Muscle of leg (tissue), 11 donors: ENCODE data around the gene SNRK. TPM values are rescaled to one million over a fixed set of nuclear protein-coding genes. Genes with fewer than 3 reads are reported as not detected.
"Not testable (repeated sequence)": the region's sequence is repeated elsewhere in the genome, so short reads cannot be mapped to it uniquely, and the experiment has no call there.

ENCODE experiments used
- DNase-seq: peaks from one replicate; pipeline ENCODE4 v3.0.0; 2013
- H3K27ac ChIP-seq: one replicate; pipeline ENCODE4 v1.5.1; 2013; ENCODE audit warnings: mild to moderate bottlenecking, low read length, control low read depth
- H3K27me3 ChIP-seq: one replicate; pipeline ENCODE4 v1.6.1; 2013; ENCODE audit warnings: low read length; ENCODE audit not compliant: control insufficient read depth, insufficient read depth
- H3K36me3 ChIP-seq: one replicate; pipeline ENCODE4 v1.6.1; 2013; ENCODE audit warnings: low read length; ENCODE audit not compliant: control insufficient read depth, insufficient read depth
- H3K4me1 ChIP-seq: one replicate; pipeline ENCODE4 v1.6.1; 2013; ENCODE audit warnings: low read length; ENCODE audit not compliant: control insufficient read depth, insufficient read depth
- H3K4me3 ChIP-seq: one replicate; pipeline ENCODE4 v1.5.1; 2013; ENCODE audit warnings: low read length, control low read depth
- H3K9me3 ChIP-seq: replicated peaks from 2 replicates; pipeline ENCODE4 v1.6.1; 2013; ENCODE audit warnings: low read depth, low read length; ENCODE audit not compliant: control insufficient read depth
- whole genome bisulfite sequencing: methylation state at CpG from one replicate; pipeline ENCODE4 v1.1.5; 2013; ENCODE audit warnings: missing lambda C conversion rate; ENCODE audit not compliant: insufficient coverage; 5-methylcytosine and 5-hydroxymethylcytosine counted together
- polyA plus RNA-seq, 8 donors: library from polyadenylated mRNA; unstranded; fragments of 120-200 nt; gene quantifications; one replicate each; pipeline versions ENCODE4 v1.2.1 to v1.2.3, GENCODE V29; 2013; ENCODE audit warnings: inconsistent platforms in 1 of 8, low replicate concordance in 1 of 8; ENCODE audit not compliant: insufficient read length in 8 of 8, insufficient read depth in 1 of 8
- total RNA-seq: library from RNA; stranded (reverse); fragments of 120-200 nt; gene quantifications from one replicate; pipeline ENCODE4 v1.2.4, GENCODE V29; 2013

SNRK gene
- total and polyA plus RNA-seq, 9 donors = 27.6 to 37.5 (median 31.5) TPM

DNA sequence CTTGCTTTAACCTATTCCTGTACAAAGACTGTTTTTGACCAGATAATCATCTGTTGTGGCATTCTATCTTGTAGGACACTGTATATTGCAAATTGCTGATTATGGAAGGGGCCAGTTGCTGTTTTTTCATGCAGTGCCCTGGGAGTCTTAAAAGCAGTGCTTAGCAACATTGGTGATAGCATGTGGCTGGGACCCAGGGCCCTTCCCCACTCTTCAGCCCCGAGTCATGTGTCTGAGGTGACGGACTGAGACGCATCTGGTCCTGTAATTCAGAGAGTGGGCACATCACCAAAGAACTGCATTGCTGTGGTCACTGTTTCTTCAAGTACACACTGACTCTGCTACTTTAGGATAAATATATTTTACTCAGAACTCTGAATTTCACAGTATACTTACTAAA lies 63.4 kb downstream of the SNRK start:
- H3K4me1 ChIP-seq = peaks cover 12% of the 10 kb centered on the region
- 0% methylated on average over 1 of the region's 3 CpGs for WGBS
- H3K27ac ChIP-seq = peak overlapping the region; percentile 52
- H3K27me3 ChIP-seq = no peaks in the 10 kb centered on the region
- H3K9me3 ChIP-seq = peaks cover 26% of the 10 kb centered on the region
- peak; percentile 75 for DNase-seq
- H3K36me3 ChIP-seq = peaks cover 40% of the 10 kb centered on the region
- H3K4me3 ChIP-seq = no peak overlapping the region

DNA sequence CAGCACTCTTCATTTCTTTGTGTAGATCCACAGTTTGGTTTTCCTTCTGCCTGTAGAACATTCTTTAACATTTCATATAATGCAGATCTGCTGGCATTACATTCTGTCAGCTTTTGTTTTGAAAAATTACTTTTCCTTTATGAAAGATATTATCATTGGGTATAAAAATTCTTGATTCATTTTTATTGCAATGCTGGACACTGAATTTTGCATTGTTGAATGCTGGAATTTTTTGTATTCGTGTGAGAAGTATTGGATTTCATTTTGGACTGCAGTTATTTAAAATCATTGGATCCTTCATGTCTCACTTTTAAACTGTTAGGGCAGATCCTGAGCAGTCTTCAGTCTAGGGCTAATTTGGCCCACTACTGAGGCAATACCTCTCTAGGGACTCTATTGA lies 67.1 kb downstream of the SNRK start:
- Histone ChIP-seq H3K4me3 (no peak overlapping the region), H3K27me3 (no peaks in the 10 kb centered on the region), H3K9me3 (peaks cover 35% of the 10 kb centered on the region), H3K4me1 (peaks cover 7% of the 10 kb centered on the region), H3K36me3 (peaks cover 11% of the 10 kb centered on the region), H3K27ac (no peak overlapping the region)
- no peak for DNase-seq
- WGBS = no CpG with 5 or more reads among the region's 1 CpG

DNA sequence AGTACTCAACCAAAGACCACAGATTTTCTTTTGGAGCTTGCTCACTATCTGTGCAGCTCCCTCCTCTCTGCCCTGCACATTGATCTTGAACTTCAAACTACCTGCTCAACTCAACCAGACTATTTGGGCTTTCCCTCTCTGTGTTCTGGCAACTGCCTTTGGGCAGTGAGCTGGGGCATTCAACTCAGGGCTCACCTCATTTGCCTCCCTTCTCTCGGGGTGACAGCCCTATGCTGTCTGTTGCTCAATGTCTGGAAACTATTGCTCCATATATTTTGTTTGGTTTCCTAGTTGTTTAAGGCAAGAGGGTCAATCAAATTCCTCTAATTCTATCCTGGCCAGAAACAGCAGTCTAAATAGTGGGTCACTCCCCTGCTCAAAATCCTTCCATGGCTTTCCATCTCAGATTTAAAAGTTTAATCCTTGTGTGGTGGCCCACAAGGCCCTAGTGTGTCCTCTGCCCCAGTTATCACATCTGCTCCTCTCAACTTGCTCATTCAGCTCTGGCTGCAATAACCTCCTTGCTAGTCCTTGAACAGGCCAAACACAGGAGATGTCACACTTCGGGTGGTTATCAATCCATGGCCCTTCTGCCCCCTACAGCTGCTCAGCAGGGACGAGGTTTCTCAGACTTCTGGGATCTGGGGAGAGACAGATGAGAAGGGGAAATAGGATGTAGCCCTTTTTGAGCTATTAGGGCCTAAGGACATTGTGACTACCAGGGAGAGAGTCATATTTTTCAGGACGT lies 67.8 kb downstream of the SNRK start:
- Histone ChIP-seq H3K27me3 (no peaks in the 10 kb centered on the region), H3K4me3 (no peak overlapping the region), H3K9me3 (peaks cover 35% of the 10 kb centered on the region), H3K27ac (no peak overlapping the region), H3K36me3 (peaks cover 7% of the 10 kb centered on the region), H3K4me1 (peaks cover 3% of the 10 kb centered on the region)
- 91% methylated on average over 3 of the region's 4 CpGs for WGBS
- DNase-seq = no peak

DNA sequence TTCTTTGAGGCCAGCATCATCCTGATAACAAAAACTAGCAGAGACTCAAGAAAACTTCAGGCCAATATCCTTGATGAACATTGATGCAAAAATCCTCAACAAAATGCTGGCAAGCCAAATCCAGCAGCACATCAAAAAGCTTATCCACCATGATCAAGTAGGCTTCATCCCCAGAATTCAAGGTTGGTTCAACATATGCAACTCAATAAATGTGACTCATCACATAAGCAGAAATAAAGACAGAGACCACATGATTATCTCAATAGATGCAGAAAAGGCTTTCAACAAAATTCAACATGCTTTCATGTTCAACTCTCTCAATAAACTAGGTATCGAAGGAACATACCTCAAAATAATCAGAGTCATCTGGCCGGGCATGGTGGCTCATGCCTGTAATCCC lies 69.7 kb downstream of the SNRK start:
- H3K4me1 ChIP-seq, H3K4me3 ChIP-seq, H3K27ac ChIP-seq, H3K27me3 ChIP-seq, DNase-seq, H3K36me3 ChIP-seq: not testable (repeated sequence)
- WGBS = 100% methylated on average over 1 of the region's 2 CpGs
- peaks cover 35% of the 10 kb centered on the region for H3K9me3 ChIP-seq

DNA sequence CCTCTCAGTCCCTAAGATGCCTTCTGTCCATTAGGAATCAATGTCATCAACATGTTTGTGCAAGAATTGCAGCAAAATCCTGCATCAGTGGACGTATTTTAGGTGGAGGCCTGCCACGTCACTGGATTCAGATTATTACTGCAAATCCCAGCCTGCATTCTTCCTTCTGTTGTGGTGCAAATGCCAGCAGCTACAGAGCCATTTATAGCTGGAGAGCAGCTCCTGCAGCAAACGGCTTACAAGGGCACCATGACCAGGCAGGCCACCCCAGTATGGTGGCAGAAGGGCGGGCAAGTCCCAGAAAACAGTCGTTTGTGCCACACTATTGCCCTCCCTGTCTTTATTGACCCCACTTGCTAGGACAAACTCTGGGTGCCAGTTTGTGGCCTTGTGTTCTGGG lies 74.7 kb downstream of the SNRK start:
- H3K27ac ChIP-seq = peak overlapping the region; percentile 35
- H3K27me3 ChIP-seq = no peaks in the 10 kb centered on the region
- H3K9me3 ChIP-seq = peaks cover 5% of the 10 kb centered on the region
- WGBS = 88% methylated on average over 2 of the region's 5 CpGs
- no peaks in the 10 kb centered on the region for H3K36me3 ChIP-seq
- no peak for DNase-seq
- peaks cover 55% of the 10 kb centered on the region for H3K4me1 ChIP-seq
- no peak overlapping the region for H3K4me3 ChIP-seq

DNA sequence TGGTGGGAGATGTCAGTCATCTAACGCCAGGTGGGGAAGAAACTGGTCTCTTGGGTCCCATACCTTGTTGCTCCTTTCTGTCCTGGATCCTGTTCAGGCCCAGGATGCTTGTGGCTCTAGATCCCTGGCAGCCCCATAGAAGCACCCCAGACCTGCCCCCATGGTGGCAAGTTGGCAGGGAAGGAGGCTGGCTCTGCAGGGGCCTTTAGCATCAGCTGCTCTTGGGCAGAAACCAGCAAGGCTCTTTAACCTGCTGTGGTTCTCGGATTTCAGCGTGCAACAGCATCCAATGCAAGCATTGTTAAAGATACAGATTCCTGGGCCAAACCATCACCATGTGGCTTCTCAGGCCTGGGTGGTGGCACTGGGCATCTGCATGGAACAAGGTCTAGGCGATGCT lies 75.8 kb downstream of the SNRK start:
- no peaks in the 10 kb centered on the region for H3K27me3 ChIP-seq
- WGBS = 77% methylated on average over 4 of the region's 4 CpGs
- H3K36me3 ChIP-seq = no peaks in the 10 kb centered on the region
- no peak overlapping the region for H3K27ac ChIP-seq
- no peak overlapping the region for H3K4me3 ChIP-seq
- peaks cover 66% of the 10 kb centered on the region for H3K4me1 ChIP-seq
- DNase-seq = no peak
- H3K9me3 ChIP-seq = no peaks in the 10 kb centered on the region

DNA sequence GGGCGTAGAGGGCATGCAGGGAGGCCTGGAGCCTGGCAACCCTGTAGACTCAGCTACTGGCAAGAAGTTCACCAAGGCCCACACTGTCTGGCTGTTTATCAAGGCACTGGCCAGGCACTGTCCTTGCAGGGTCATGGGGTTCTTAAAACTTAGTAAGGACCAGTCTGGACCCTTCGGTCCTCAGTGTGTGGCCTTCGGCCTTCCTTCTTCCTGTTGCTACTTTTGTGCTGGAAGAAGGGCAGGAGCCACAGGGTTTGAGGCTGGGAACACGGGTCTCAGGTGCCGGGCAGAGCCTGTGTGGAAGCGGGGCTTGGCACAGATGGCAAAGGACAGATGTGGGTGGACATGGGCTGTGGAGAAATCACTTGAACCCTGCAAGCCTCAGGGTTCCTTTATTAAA lies 76.6 kb downstream of the SNRK start:
- Histone ChIP-seq H3K27ac (peak overlapping the region; percentile 82), H3K4me1 (peaks cover 74% of the 10 kb centered on the region)
- 86% methylated on average over 4 of the region's 6 CpGs for WGBS

DNA sequence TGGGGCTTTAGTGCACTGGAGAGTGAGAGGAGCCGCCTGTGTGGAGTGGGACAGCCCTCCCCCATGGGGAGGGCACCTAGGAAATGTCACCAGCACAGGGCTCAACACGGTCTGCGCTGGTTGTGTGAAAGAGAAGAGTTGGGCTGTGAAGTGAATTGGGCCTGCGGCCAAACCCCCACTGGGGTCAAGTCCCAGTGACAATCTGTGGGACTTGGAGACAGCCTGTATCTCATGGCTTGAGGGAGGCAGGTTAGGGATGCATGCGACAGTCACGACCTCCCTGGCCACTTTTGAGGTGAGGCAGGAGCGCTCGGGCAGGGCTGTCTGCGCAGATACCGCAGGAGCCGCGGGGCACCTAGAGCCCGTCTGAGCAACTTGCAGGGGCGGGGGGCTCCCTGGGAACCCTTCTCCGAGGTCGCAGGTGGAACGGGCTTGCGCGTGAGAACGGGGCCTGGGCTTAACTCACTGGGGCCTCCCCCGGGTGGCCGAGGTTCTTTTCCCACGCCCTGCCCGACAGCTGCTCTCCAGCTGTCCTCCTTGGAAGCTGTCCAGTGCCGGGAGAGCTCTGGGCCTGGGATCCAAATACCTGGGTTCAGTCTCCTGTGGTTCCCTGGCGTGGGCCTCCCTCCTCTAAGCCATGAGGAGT lies 77.4 kb downstream of the SNRK start:
- H3K27me3 ChIP-seq = no peaks in the 10 kb centered on the region
- peak; percentile 85 for DNase-seq
- no peaks in the 10 kb centered on the region for H3K36me3 ChIP-seq
- H3K4me1 ChIP-seq = peaks cover 76% of the 10 kb centered on the region
- no peaks in the 10 kb centered on the region for H3K9me3 ChIP-seq
- peak overlapping the region; percentile 82 for H3K27ac ChIP-seq
- no peak overlapping the region for H3K4me3 ChIP-seq
- 53% methylated on average over 26 of the region's 26 CpGs for WGBS

More for the DNA sequence above, 76.6 kb downstream of the SNRK start:
- DNase-seq = no peak
- H3K9me3 ChIP-seq = no peaks in the 10 kb centered on the region
- no peak overlapping the region for H3K4me3 ChIP-seq
- H3K27me3 ChIP-seq = no peaks in the 10 kb centered on the region
- H3K36me3 ChIP-seq = no peaks in the 10 kb centered on the region

DNA sequence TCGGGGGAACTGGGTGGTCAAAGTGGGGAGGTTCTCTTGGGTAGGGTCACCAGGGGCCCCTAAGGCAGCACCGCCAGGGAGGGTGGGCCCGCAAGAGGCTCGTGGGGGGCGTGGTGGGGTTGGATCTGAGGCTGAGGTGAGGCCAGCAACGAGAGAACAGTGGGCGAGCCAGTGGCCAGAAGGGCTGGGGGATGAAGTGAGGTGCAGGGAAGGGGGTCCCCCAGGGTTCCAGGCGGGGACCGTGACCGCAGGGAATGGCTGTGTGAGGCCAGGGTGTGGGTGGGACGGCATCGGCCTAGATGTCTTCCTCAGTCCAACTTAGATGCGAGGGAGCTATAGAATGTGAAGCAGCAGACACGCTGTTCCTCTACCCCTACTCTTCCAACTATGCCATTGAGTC lies 78.2 kb downstream of the SNRK start:
- 91% methylated on average over 8 of the region's 14 CpGs for WGBS

DNA sequence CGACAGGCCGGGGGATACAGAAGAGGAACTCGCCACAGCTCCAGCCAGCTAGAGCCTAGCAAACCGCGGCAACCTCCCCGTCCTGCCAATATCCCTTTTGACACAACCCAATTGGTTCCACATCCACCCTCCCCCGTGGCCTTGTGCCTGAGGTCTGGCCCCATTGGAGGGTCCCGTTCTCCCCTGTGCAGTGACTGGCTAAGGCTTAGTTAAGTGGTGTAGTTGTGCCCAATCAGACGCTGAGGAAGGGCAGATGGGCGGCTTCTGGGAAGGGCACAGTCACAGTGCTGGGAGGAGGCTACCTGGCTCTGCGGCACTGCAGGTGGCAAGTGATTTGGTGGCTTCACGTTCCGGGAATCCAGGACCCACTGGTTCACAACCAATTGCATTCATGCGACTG lies 78.6 kb downstream of the SNRK start:
- no peaks in the 10 kb centered on the region for H3K27me3 ChIP-seq
- peaks cover 80% of the 10 kb centered on the region for H3K4me1 ChIP-seq
- no peaks in the 10 kb centered on the region for H3K36me3 ChIP-seq
- no peak for DNase-seq
- no peaks in the 10 kb centered on the region for H3K9me3 ChIP-seq
- H3K27ac ChIP-seq = peak overlapping the region; percentile 82
- WGBS = 98% methylated on average over 6 of the region's 14 CpGs
- no peak overlapping the region for H3K4me3 ChIP-seq

More for the DNA sequence above, 78.2 kb downstream of the SNRK start:
- no peaks in the 10 kb centered on the region for H3K27me3 ChIP-seq
- H3K4me3 ChIP-seq = no peak overlapping the region
- no peak for DNase-seq
- peak overlapping the region; percentile 82 for H3K27ac ChIP-seq
- peaks cover 80% of the 10 kb centered on the region for H3K4me1 ChIP-seq
- H3K9me3 ChIP-seq = no peaks in the 10 kb centered on the region
- H3K36me3 ChIP-seq = no peaks in the 10 kb centered on the region
